K562 (cell line): ENCODE data around the gene DNAJC30. TPM values are rescaled to one million over a fixed set of nuclear protein-coding genes. Genes with fewer than 3 reads are reported as not detected.
A peak's percentile ranks its signal among the peaks of the same experiment; 100 is the strongest.

Experiments used
- ATF3 ChIP-seq, 2 experiments: fragments of 450-650 bp in 1 of 2; sonication (generic) in 1 of 2; formaldehyde crosslinking in 1 of 2; IDR thresholded peaks in 1 of 2; conservative IDR thresholded peaks in 1 of 2; 2 replicates each; pipeline versions ENCODE4 v1.6.1 to v1.8.1; 2016 to 2023; ENCODE audit warnings: mild to moderate bottlenecking in 2 of 2, moderate library complexity in 2 of 2, inconsistent platforms in 1 of 2, missing genetic modification reagents in 1 of 2
- BCOR ChIP-seq: fragments of 450-650 bp; IDR thresholded peaks from 2 replicates; pipeline ENCODE4 v1.6.1; 2016
- CBX3 ChIP-seq, 2 experiments: IDR thresholded peaks; 1 replicate in 1 of 2; 2 replicates in 1 of 2; pipeline ENCODE4 v1.6.1; 2012; ENCODE audit warnings: inconsistent platforms in 2 of 2, low read length in 2 of 2, borderline replicate concordance in 1 of 2, control low read depth in 1 of 2
- ETS1 ChIP-seq: conservative IDR thresholded peaks from 2 replicates; pipeline ENCODE4 v1.6.1; 2011; ENCODE audit warnings: low read depth, mild to moderate bottlenecking, low read length; ENCODE audit not compliant: control insufficient read depth
- GATA2 ChIP-seq: sonication (generic); formaldehyde crosslinking; IDR thresholded peaks from 2 replicates; pipeline ENCODE4 v1.4.0; 2020; ENCODE audit warnings: mild to moderate bottlenecking, missing genetic modification reagents
- HDAC6 ChIP-seq: IDR thresholded peaks from 2 replicates; pipeline ENCODE4 v1.6.1; 2012; ENCODE audit warnings: low read depth, mild to moderate bottlenecking, control low read depth, inconsistent platforms, low read length, moderate library complexity
- IRF2 ChIP-seq: sonication (generic); formaldehyde crosslinking; IDR thresholded peaks from 2 replicates; pipeline ENCODE4 v1.8.1; 2022; ENCODE audit warnings: mild to moderate bottlenecking, missing genetic modification reagents
- MAFG ChIP-seq: fragments of 450-650 bp; conservative IDR thresholded peaks from 2 replicates; pipeline ENCODE4 v1.6.1; 2016; ENCODE audit warnings: missing genetic modification characterization, missing compliant biosample characterization
- RBFOX2 ChIP-seq: fragments of 200-400 bp; formaldehyde crosslinking; IDR thresholded peaks from 2 replicates; pipeline ENCODE4 v1.6.1; 2017; ENCODE audit warnings: low read depth, mild to moderate bottlenecking, low read length, moderate library complexity
- REST ChIP-seq, 2 experiments: fragments of 450-650 bp; formaldehyde crosslinking in 1 of 2; IDR thresholded peaks; 2 replicates each; pipeline versions ENCODE4 v1.4.0 to v1.6.1; 2014 to 2020; ENCODE audit warnings: mild to moderate bottlenecking in 2 of 2, borderline replicate concordance in 1 of 2, low read depth in 1 of 2
- SREBF2 ChIP-seq: sonication (generic); formaldehyde crosslinking; IDR thresholded peaks from 2 replicates; pipeline ENCODE4 v1.4.0; 2020; ENCODE audit warnings: mild to moderate bottlenecking, missing genetic modification reagents
- TARDBP ChIP-seq: fragments of 450-650 bp; IDR thresholded peaks from 2 replicates; pipeline ENCODE4 v1.6.1; 2016
- YY1 ChIP-seq, 3 experiments: IDR thresholded peaks; 2 replicates each; pipeline ENCODE4 v1.6.1; 2011; ENCODE audit warnings: low read length in 2 of 3, mild to moderate bottlenecking in 2 of 3, moderate library complexity in 2 of 3, borderline replicate concordance in 1 of 3, control low read depth in 1 of 3, low read depth in 1 of 3; ENCODE audit not compliant: insufficient read depth in 3 of 3, insufficient replicate concordance in 2 of 3, control insufficient read depth in 1 of 3, insufficient read length in 1 of 3; ENCODE audit errors: extremely low read depth in 1 of 3
- ZC3H4 ChIP-seq: sonication (generic); formaldehyde crosslinking; IDR thresholded peaks from 2 replicates; pipeline ENCODE4 v1.9.0; 2021; ENCODE audit warnings: missing genetic modification reagents, borderline replicate concordance
- ZNF384 ChIP-seq: IDR thresholded peaks from 2 replicates; pipeline ENCODE4 v1.6.1; 2012; ENCODE audit warnings: low read depth, low read length, improper control_type of control experiment
- polyA plus RNA-seq, 8 experiments: library from polyadenylated mRNA; depleted of rRNA in 4 of 8; stranded (reverse) in 5 of 8; unstranded in 3 of 8; fragments of >200 nt; fragmentation: Nextera tagmentation in 2 of 8; fragmentation: Illumina TruSeq in 1 of 8; extraction: Ambion mirVana in 2 of 8; extraction: Trizol in 1 of 8; gene quantifications; 2 replicates each; pipeline versions ENCODE4 v1.2.1 to v1.2.3, GENCODE V29; 2011 to 2014; ENCODE audit warnings: inconsistent platforms in 1 of 8, missing spikeins in 1 of 8
- total RNA-seq, 7 experiments: library from RNA; depleted of rRNA in 6 of 7; stranded (reverse); fragments of >200 nt in 6 of 7; fragmentation: Illumina TruSeq in 2 of 7; extraction: Trizol in 2 of 7; gene quantifications; 2 replicates each; pipeline versions ENCODE4 v1.2.1 to v1.2.3, GENCODE V29; 2011 to 2021; ENCODE audit warnings: low replicate concordance in 1 of 7

DNAJC30 gene
- total and polyA plus RNA-seq, 9 of the 15 experiments (the other 6 are each of a cell fraction or from before 2014, with no cell fraction given), result 1.1 to 11.3 (median 4.6) TPM

GRCh38 chr7:73683788-73684693, 788 bp upstream of the DNAJC30 start (continued):
- TF ChIP-seq ETS1 (no peak; the same call in 1 of the 2 replicates), HDAC6 (no peak), CBX3 (IDR thresholded peaks at IDR 0.05; ENCODE audit: borderline replicate concordance in 1 of 2, low read length in 2 of 2) (0 out of 3 replicates have a peak, but pooled peaks of 1 of the 2 experiments have one; percentile 13), RBFOX2 (peak; percentile 62), TARDBP (no peak), YY1 (IDR thresholded peaks at IDR 0.05; ENCODE audit: borderline replicate concordance in 1 of 3, control insufficient read depth in 1 of 3, extremely low read depth in 1 of 3, insufficient read depth in 3 of 3, insufficient read length in 1 of 3, insufficient replicate concordance in 2 of 3, low read depth in 1 of 3, low read length in 2 of 3) (peak in 1 of 3 experiments; percentile 53), GATA2 (CRISPR knock-in tag) (peak; percentile 73), REST (IDR thresholded peaks at IDR 0.05; ENCODE audit: borderline replicate concordance) (no peak), REST (CRISPR knock-in tag; IDR thresholded peaks at IDR 0.05; ENCODE audit: low read depth) (no peak), MAFG (tag) (no peak), IRF2 (CRISPR knock-in tag) (no peak), ATF3 (IDR thresholded peaks at IDR 0.05) (no peak), ATF3 (CRISPR knock-in tag; conservative IDR thresholded peaks at IDR 0.05) (no peak), ZC3H4 (CRISPR knock-in tag) (no peak), ZNF384 (no peak; the same call in 1 of the 2 replicates), SREBF2 (CRISPR knock-in tag) (no peak), BCOR (peak; percentile 70)
